Ascending aorta (tissue), 2 donors: ENCODE results near the gene ABCD1. TPM values are rescaled to one million over a fixed set of nuclear protein-coding genes. Genes with fewer than 3 reads are reported as not detected.

ENCODE experiments used
- DNase-seq, 2 donors: peaks; one replicate each; pipeline ENCODE4 v3.0.0-alpha.2; 2019; ENCODE audit warnings: low spot score in 2 of 2
- H3K27ac ChIP-seq, 2 donors: fragments of 200-600 bp; sonication (generic); one replicate each; pipeline ENCODE4 v1.5.1; 2016 to 2017; ENCODE audit warnings: mild to moderate bottlenecking in 1 of 2
- H3K27me3 ChIP-seq: fragments of 200-600 bp; sonication (generic); one replicate; pipeline ENCODE4 v1.5.1; 2017
- H3K36me3 ChIP-seq, 2 donors: fragments of 200-600 bp; sonication (generic); one replicate each; pipeline ENCODE4 v1.5.1; 2016
- H3K4me1 ChIP-seq, 2 donors: fragments of 200-600 bp; sonication (generic); one replicate each; pipeline ENCODE4 v1.5.1; 2016 to 2017; ENCODE audit warnings: mild to moderate bottlenecking in 1 of 2
- H3K4me3 ChIP-seq, 2 donors: fragments of 200-600 bp; sonication (generic); one replicate each; pipeline ENCODE4 v1.5.1; 2016 to 2017; ENCODE audit warnings: mild to moderate bottlenecking in 1 of 2
- H3K9me3 ChIP-seq, 2 donors: fragments of 200-600 bp; sonication (generic); one replicate each; pipeline ENCODE4 v1.5.1; 2016
- intact Hi-C: fragments of 100-400 bp; cut with DNase I; formaldehyde crosslinking; loops from one replicate; pipeline ENCODE4 v1.15.1; 2023
- total RNA-seq: library from RNA; depleted of rRNA; stranded (reverse); fragments of >200 nt; gene quantifications from one replicate; pipeline ENCODE4 v1.1.0, GENCODE V29; 2016
- TF ChIP-seq, protein P1 (sequence below), 3 experiments: fragments of 200-600 bp in 2 of 3; fragments of 450-650 bp in 1 of 3; sonication (generic) in 2 of 3; IDR thresholded peaks; one replicate each; pipeline ENCODE4 v1.5.1; 2016 to 2019; ENCODE audit warnings: antibody characterized with exemption in 3 of 3, mild to moderate bottlenecking in 1 of 3, moderate library complexity in 1 of 3

Gene ABCD1
- total RNA-seq, 1 donor from 2014 or later, result 14.7 TPM

DNA sequence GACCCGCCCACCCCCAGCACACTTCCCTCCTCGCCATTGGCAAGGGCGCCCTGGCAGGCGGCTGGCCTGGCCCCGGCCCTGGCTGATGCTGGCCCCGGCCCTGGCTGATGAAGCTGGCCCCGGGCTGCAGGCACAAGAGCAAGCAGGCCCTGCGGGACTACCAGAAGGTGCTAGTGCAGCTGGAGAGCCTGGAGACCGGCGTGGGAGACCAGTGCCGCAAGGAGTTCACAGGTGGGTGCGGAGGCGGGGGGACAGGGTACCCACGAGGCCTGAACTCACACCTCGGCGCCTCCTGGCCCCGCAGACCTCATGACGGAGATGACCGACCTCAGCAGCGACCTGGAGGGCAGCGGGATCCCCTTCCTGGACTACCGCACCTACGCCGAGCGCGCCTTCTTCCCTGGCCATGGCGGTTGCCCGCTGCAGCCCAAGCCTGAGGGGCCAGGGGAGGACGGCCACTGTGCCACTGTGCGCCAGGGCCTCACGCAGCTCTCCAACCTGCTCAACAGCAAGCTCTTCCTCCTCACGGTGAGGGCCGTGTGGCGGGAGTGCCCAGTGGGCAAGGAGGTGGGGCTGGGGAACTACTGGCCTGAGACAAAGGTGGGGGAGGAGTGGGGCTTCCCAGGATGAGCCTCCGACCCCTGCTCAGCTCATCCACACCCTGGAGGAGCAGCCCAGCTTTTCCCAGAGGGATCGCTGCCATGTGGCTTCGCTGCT lies 50.1 kb downstream of the ABCD1 start:
- no peaks in the 10 kb centered on the region for H3K27me3 ChIP-seq
- H3K4me3 ChIP-seq, result no peak overlapping the region
- intact Hi-C loops, result no loop called here
- no peaks in the 10 kb centered on the region for H3K4me1 ChIP-seq
- TF ChIP-seq, protein P1, sequence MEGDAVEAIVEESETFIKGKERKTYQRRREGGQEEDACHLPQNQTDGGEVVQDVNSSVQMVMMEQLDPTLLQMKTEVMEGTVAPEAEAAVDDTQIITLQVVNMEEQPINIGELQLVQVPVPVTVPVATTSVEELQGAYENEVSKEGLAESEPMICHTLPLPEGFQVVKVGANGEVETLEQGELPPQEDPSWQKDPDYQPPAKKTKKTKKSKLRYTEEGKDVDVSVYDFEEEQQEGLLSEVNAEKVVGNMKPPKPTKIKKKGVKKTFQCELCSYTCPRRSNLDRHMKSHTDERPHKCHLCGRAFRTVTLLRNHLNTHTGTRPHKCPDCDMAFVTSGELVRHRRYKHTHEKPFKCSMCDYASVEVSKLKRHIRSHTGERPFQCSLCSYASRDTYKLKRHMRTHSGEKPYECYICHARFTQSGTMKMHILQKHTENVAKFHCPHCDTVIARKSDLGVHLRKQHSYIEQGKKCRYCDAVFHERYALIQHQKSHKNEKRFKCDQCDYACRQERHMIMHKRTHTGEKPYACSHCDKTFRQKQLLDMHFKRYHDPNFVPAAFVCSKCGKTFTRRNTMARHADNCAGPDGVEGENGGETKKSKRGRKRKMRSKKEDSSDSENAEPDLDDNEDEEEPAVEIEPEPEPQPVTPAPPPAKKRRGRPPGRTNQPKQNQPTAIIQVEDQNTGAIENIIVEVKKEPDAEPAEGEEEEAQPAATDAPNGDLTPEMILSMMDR (IDR thresholded peaks at IDR 0.05), result no peak
- no peak overlapping the region for H3K27ac ChIP-seq
- H3K36me3 ChIP-seq, result peaks cover 5 to 21% of the 10 kb centered on the region in 2 donors
- DNase-seq, result no peak
- no peaks in the 10 kb centered on the region for H3K9me3 ChIP-seq

DNA sequence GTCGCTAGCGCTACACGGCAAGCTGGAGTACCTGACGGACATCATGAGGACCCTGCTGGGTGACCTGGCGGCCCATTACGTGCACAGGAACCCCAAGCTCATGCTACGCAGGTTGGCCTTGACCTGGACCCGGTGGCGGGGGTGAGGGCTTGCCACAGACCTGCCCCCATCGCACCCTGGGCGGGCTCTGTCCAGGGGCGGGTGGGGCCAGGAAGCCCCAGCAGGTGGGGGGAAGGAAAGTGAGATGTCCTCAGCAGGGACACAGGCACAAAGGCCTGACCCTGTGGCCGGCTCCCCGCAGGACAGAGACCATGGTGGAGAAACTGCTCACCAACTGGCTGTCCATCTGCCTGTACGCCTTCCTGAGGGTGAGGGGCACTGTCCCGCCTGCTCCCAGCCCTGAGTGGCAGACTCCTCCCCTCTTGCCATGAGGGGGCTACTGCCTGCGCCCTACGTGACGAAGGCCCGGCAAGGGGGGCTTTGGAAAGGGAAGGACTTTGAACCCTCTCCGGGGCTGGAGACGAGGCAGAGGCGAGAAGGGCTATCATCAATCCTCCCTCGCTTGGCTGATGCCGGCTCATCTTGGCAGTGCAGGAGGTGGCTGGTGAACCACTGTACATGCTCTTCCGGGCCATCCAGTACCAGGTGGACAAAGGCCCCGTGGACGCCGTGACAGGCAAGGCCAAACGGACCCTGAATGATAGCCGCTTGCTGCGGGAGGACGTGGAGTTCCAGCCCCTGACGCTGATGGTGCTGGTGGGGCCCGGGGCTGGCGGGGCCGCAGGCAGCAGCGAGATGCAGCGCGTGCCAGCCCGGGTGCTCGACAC lies 50.9 kb downstream of the ABCD1 start:
- H3K9me3 ChIP-seq, result no peaks in the 10 kb centered on the region
- H3K27me3 ChIP-seq, result no peaks in the 10 kb centered on the region
- DNase-seq, result no peak
- H3K4me1 ChIP-seq, result no peaks in the 10 kb centered on the region
- intact Hi-C loops, result no loop called here
- no peak overlapping the region for H3K4me3 ChIP-seq
- TF ChIP-seq, protein P1 (IDR thresholded peaks at IDR 0.05), result no peak
- H3K27ac ChIP-seq, result no peak overlapping the region
- H3K36me3 ChIP-seq, result peaks cover under 1 to 19% of the 10 kb centered on the region in 2 donors

DNA sequence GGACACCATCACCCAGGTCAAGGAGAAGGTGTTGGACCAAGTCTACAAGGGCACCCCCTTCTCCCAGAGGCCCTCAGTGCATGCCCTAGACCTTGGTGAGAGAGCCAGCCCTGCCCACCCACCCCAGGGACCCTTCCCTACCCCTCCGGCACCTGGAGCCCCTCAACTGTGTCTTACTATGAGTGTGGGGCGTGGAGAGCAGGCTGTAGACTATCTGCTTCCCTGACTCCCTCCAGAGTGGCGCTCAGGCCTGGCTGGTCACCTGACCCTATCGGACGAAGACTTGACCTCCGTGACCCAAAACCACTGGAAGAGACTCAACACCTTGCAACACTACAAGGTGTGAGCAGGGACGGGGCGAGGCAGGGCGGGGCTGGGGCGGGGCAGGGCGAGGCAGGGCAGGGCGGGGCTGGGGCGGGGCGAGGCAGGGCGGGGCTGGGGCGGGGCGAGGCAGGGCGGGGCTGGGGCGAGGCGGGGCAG lies 51.5 kb downstream of the ABCD1 start:
- no peak overlapping the region for H3K4me3 ChIP-seq
- H3K4me1 ChIP-seq, result no peaks in the 10 kb centered on the region
- no peak for DNase-seq
- H3K36me3 ChIP-seq, result peaks cover 0 to 13% of the 10 kb centered on the region in 2 donors
- H3K27ac ChIP-seq, result no peak overlapping the region
- H3K27me3 ChIP-seq, result no peaks in the 10 kb centered on the region
- intact Hi-C loops, result no loop called here
- H3K9me3 ChIP-seq, result no peaks in the 10 kb centered on the region
- TF ChIP-seq, protein P1 (IDR thresholded peaks at IDR 0.05), result no peak

DNA sequence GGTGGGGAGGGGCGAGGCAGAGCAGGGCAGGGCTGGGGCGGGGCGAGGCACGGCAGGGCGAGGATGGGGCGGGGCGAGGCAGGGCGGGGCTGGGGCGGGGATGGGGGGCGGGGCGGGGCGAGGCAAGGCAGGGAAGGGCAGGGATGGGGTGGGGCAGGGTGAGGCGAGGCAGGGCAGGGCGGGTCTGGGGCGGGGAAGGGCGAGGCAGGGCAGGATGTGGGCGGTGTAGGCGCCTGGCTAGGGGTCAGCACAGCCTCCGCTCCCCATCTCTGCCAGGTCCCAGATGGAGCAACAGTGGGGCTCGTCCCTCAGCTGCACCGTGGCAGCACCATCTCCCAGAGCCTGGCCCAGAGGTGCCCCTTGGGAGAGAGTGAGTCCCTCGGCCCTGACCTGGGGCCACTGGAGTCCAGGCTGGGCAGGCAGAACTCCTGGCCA lies 52.0 kb downstream of the ABCD1 start:
- Histone ChIP-seq H3K36me3 (peaks cover 0 to 13% of the 10 kb centered on the region in 2 donors), H3K9me3 (no peaks in the 10 kb centered on the region), H3K27me3 (no peaks in the 10 kb centered on the region), H3K4me3 (no peak overlapping the region), H3K27ac (no peak overlapping the region), H3K4me1 (no peaks in the 10 kb centered on the region)
- no peak for DNase-seq
- TF ChIP-seq, protein P1 (IDR thresholded peaks at IDR 0.05), result no peak
- intact Hi-C loops, result no loop called here

DNA sequence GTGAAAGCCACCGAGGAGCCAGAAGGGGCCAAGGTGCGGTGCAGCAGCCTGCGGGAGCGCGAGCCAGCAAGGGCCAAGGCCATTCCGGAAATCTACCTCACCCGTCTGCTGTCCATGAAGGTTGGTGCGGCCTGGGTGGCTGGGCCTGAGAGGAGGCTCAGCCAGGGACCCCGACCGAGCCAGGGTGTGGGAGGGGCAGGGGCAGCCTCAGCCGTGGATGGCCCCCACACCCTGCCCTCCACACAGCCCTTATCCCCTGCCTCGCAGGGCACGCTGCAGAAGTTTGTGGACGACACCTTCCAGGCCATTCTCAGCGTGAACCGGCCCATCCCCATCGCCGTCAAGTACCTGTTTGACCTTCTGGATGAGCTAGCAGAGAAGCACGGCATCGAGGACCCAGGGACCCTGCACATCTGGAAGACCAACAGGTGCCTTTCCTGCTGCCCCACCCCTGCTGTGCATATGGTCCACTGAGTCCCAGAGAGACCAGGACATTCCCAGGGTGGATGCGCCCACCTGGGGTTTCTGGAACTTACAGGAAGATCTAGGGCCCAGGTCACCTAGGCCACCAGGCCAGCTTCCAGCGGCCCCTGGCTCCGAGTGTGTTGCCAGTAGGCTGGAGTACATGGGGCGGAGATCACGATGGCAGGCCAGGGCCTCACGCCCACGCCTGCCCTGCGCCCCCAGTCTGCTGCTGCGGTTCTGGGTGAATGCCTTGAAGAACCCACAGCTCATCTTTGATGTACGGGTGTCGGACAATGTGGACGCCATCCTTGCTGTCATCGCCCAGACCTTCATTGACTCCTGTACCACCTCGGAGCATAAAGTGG lies 52.8 kb downstream of the ABCD1 start:
- H3K4me1 ChIP-seq, result no peaks in the 10 kb centered on the region
- H3K4me3 ChIP-seq, result no peak overlapping the region
- intact Hi-C loops, result no loop called here
- no peak overlapping the region for H3K27ac ChIP-seq
- H3K9me3 ChIP-seq, result no peaks in the 10 kb centered on the region
- no peak for DNase-seq
- TF ChIP-seq, protein P1 (IDR thresholded peaks at IDR 0.05), result no peak
- peaks cover 0 to 13% of the 10 kb centered on the region in 2 donors for H3K36me3 ChIP-seq
- H3K27me3 ChIP-seq, result no peaks in the 10 kb centered on the region
